Effector memory CD4-positive, alpha-beta T cell (primary cell): ENCODE measurements around the gene CAPN5.

Experiments
- DNase-seq, 3 donors: peaks; one replicate each; pipeline ENCODE4 v3.0.0-alpha.2; 2020
- H3K27ac ChIP-seq: 2 replicates; pipeline ENCODE4 v1.7.0; 2013; ENCODE audit warnings: mild to moderate bottlenecking, low read length, moderate library complexity; ENCODE audit not compliant: insufficient read depth, poor library complexity, severe bottlenecking
- H3K27me3 ChIP-seq: replicated peaks from 2 replicates; pipeline ENCODE4 v1.7.0; 2013; ENCODE audit warnings: mild to moderate bottlenecking, low read length; ENCODE audit not compliant: insufficient read depth, control insufficient read depth, poor library complexity, severe bottlenecking
- H3K36me3 ChIP-seq: 2 replicates; pipeline ENCODE4 v1.7.0; 2013; ENCODE audit warnings: mild to moderate bottlenecking, low read length, moderate library complexity; ENCODE audit not compliant: control insufficient read depth, insufficient read depth
- H3K4me1 ChIP-seq: 2 replicates; pipeline ENCODE4 v1.7.0; 2013; ENCODE audit warnings: low read length, mild to moderate bottlenecking; ENCODE audit not compliant: control insufficient read depth, insufficient read depth, poor library complexity, severe bottlenecking
- H3K4me3 ChIP-seq: 2 replicates; pipeline ENCODE4 v1.7.0; 2013; ENCODE audit warnings: low read length, low read depth, mild to moderate bottlenecking; ENCODE audit not compliant: insufficient read depth, poor library complexity, severe bottlenecking
- H3K9me3 ChIP-seq: 2 replicates; pipeline ENCODE4 v1.7.0; 2013; ENCODE audit warnings: mild to moderate bottlenecking, low read length, moderate library complexity; ENCODE audit not compliant: control insufficient read depth

The CAPN5 gene

GRCh38 chr11:77129069-77129841 lies 62.5 kb downstream of the CAPN5 start:
- Histone ChIP-seq H3K4me1 (peaks cover 10% of the 10 kb centered on the region), H3K9me3 (no peaks in the 10 kb centered on the region), H3K36me3 (no peaks in the 10 kb centered on the region), H3K4me3 (no peak overlapping the region), H3K27me3 (no peaks in the 10 kb centered on the region), H3K27ac (no peak overlapping the region)
- no peak for DNase-seq

DNA sequence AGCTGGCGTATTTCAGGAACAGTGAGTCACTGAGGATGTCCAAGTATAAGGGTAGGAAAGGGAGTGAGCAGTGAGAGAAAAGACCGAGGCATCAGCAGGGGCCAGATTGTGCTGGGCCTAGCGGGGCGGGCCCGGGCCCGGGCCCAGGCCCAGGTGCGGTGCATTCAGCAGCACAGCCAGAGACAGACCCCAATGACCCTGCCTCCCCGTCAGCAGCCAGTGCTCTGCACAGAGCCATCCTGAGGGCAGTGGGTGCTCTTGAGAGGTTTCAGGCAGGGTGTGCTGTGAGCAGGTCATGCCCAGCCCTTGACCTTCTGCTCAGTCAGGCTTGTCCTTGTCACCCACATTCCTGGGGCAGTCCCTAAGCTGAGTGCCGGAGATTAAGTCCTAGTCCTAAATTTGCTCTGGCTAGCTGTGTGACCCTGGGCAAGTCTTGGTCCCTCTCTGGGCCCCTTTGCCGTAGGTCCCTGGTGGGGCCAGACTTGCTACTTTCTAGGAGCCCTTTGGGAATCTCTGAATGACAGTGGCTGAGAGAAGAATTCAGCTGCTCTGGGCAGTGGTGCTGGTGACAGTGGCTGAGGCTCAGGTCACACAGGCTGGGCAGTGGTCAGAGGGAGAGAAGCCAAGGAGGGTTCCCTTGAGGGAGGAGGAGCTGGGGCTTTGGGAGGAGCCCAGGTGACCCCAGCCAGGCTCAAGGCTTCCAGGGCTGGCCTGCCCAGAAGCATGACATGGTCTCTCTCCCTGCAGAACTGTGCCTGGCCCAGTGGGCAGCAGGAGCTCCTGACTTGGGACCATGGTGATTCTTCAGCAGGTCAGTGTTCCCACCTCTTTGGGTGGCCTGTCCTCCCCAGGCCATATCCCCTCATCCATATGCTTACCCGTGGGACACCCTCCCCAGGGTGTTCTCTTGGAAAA lies 63.3 kb downstream of the CAPN5 start:
- H3K4me1 ChIP-seq: peaks cover 10% of the 10 kb centered on the region
- no peaks in the 10 kb centered on the region for H3K36me3 ChIP-seq
- no peak overlapping the region for H3K4me3 ChIP-seq
- H3K9me3 ChIP-seq: no peaks in the 10 kb centered on the region
- no peak overlapping the region for H3K27ac ChIP-seq
- no peaks in the 10 kb centered on the region for H3K27me3 ChIP-seq
- DNase-seq: no peak

DNA sequence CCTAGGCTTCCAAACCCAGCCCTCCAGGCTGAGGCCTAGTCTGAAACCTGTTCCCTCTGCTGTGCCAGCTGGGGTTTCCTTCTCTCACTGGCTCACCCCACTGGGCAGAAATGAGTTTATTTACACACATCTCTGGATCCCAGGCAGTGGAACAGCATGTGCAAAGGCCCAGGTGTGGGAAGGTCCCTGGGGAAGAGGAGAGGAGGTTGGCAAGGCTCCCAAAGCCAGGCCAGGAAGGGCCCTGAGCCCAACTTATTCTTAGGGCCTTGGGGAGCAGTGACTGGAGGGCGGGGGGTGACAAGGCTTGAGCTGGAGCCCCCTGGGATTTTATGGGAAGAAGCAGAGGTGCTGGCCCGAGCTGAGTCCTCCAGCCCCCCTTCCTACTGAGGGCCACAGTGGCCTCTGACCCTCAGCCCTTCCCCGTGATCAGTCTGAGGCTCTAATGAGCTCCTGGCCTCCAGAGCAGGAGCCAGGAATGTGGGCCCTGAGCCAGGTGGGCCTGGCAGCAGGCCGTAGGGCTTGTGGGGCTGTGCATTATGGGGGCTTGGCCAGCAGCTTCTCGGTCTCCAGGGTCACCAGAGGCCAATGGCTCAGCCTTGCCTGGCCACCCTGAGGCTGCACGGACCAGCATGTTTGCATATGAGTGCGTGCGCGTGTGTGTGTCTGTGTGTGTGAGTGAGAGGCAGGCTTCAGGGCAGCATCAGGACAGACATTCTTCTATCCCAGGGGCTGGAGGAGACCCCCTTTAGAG lies 64.2 kb downstream of the CAPN5 start:
- Histone ChIP-seq H3K4me3 (no peak overlapping the region), H3K36me3 (no peaks in the 10 kb centered on the region), H3K27ac (no peak overlapping the region), H3K27me3 (no peaks in the 10 kb centered on the region), H3K4me1 (peaks cover 10% of the 10 kb centered on the region), H3K9me3 (no peaks in the 10 kb centered on the region)
- no peak for DNase-seq

GRCh38 chr11:77131560-77131959 lies 64.8 kb downstream of the CAPN5 start:
- no peaks in the 10 kb centered on the region for H3K27me3 ChIP-seq
- H3K27ac ChIP-seq: no peak overlapping the region
- no peaks in the 10 kb centered on the region for H3K36me3 ChIP-seq
- DNase-seq: no peak
- no peak overlapping the region for H3K4me3 ChIP-seq
- peaks cover 10% of the 10 kb centered on the region for H3K4me1 ChIP-seq
- no peaks in the 10 kb centered on the region for H3K9me3 ChIP-seq

GRCh38 chr11:77135069-77135468 lies 68.3 kb downstream of the CAPN5 start:
- no peaks in the 10 kb centered on the region for H3K9me3 ChIP-seq
- H3K4me3 ChIP-seq: no peak overlapping the region
- H3K4me1 ChIP-seq: no peaks in the 10 kb centered on the region
- H3K27ac ChIP-seq: no peak overlapping the region
- H3K36me3 ChIP-seq: no peaks in the 10 kb centered on the region
- no peak for DNase-seq
- peaks cover 3% of the 10 kb centered on the region for H3K27me3 ChIP-seq

DNA sequence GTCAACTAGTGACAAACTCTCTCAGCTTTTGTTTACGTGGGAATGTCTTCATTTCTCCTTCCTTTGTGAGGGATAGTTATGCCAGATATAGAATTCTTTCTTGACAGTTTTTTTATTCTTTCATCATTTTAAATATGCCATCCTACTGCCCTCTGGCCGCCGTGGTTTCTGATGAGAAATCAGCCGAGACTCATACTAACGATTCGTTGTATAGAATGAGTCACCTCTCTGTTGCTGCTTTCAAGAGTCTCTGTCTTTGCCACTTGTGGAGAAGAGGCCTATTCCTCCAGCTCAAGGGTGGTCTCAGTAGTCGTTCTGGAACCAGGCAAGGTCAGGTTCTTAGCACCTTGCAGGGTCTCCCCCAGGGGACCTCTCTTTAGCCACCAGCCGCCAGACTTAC lies 69.3 kb downstream of the CAPN5 start:
- no peak overlapping the region for H3K27ac ChIP-seq
- no peaks in the 10 kb centered on the region for H3K9me3 ChIP-seq
- H3K36me3 ChIP-seq: no peaks in the 10 kb centered on the region
- H3K4me3 ChIP-seq: no peak overlapping the region
- no peak for DNase-seq
- no peaks in the 10 kb centered on the region for H3K4me1 ChIP-seq
- H3K27me3 ChIP-seq: peaks cover 3% of the 10 kb centered on the region

GRCh38 chr11:77136784-77137420 lies 70.1 kb downstream of the CAPN5 start:
- Histone ChIP-seq H3K27me3 (peaks cover 3% of the 10 kb centered on the region), H3K4me1 (no peaks in the 10 kb centered on the region), H3K4me3 (no peak overlapping the region), H3K36me3 (no peaks in the 10 kb centered on the region), H3K27ac (no peak overlapping the region), H3K9me3 (no peaks in the 10 kb centered on the region)
- DNase-seq: no peak

- Histone ChIP-seq H3K27me3 (peaks cover 3% of the 10 kb centered on the region), H3K4me1 (no peaks in the 10 kb centered on the region)
These were observed 70.7 kb downstream of the CAPN5 start for GRCh38 chr11:77137421-77137820.

GRCh38 chr11:77138106-77138649 lies 71.4 kb downstream of the CAPN5 start:
- H3K4me1 ChIP-seq: no peaks in the 10 kb centered on the region
- H3K9me3 ChIP-seq: no peaks in the 10 kb centered on the region
- no peak overlapping the region for H3K27ac ChIP-seq
- no peak for DNase-seq
- H3K36me3 ChIP-seq: no peaks in the 10 kb centered on the region
- H3K27me3 ChIP-seq: peaks cover 3% of the 10 kb centered on the region
- H3K4me3 ChIP-seq: no peak overlapping the region

More at GRCh38 chr11:77137421-77137820, 70.7 kb downstream of the CAPN5 start:
- Histone ChIP-seq H3K36me3 (no peaks in the 10 kb centered on the region), H3K4me3 (no peak overlapping the region), H3K9me3 (no peaks in the 10 kb centered on the region), H3K27ac (no peak overlapping the region)
- DNase-seq: no peak
